Peyer's patch (tissue), 4 donors: ENCODE measurements around the gene HTT-AS. TPM values are rescaled to one million over a fixed set of nuclear protein-coding genes. Genes with fewer than 3 reads are reported as not detected.
A peak's percentile ranks its signal among the peaks of the same experiment; 100 is the strongest.

Experiments used
- DNase-seq, 3 donors: peaks; one replicate each; pipeline ENCODE4 v3.0.0-alpha.2; 2017 to 2019
- H3K27ac ChIP-seq, 4 donors: fragments of 200-600 bp; sonication (generic); one replicate each; pipeline ENCODE4 v1.5.1; 2016 to 2019
- H3K27me3 ChIP-seq, 2 donors: fragments of 200-600 bp; sonication (generic); one replicate each; pipeline ENCODE4 v1.5.1; 2019
- H3K36me3 ChIP-seq, 3 donors: fragments of 200-600 bp; sonication (generic); one replicate each; pipeline ENCODE4 v1.5.1; 2016 to 2019
- H3K4me1 ChIP-seq, 4 donors: fragments of 200-600 bp; sonication (generic); one replicate each; pipeline ENCODE4 v1.5.1; 2016 to 2019
- H3K4me3 ChIP-seq, 4 donors: fragments of 200-600 bp; sonication (generic); 1 replicate in 3 of 4; 2 replicates in 1 of 4; pipeline ENCODE4 v1.5.1; 2016 to 2019; ENCODE audit warnings: mild to moderate bottlenecking in 1 of 4
- H3K9me3 ChIP-seq, 4 donors: fragments of 200-600 bp; sonication (generic); one replicate each; pipeline ENCODE4 v1.5.1; 2016 to 2019; ENCODE audit warnings: mild to moderate bottlenecking in 1 of 4
- POLR2A ChIP-seq, 2 donors: fragments of 450-650 bp; IDR thresholded peaks; one replicate each; pipeline ENCODE4 v1.5.1; 2017; ENCODE audit warnings: antibody characterized with exemption in 2 of 2, mild to moderate bottlenecking in 2 of 2, moderate library complexity in 2 of 2
- total RNA-seq, 4 donors: library from RNA; depleted of rRNA; stranded (reverse); fragments of >200 nt; gene quantifications; one replicate each; pipeline ENCODE4 v1.1.0, GENCODE V29; 2016
- TF ChIP-seq, protein P1 (sequence below), 6 experiments: fragments of 450-650 bp in 4 of 6; fragments of 200-600 bp in 2 of 6; sonication (generic) in 1 of 6; IDR thresholded peaks; one replicate each; pipeline ENCODE4 v1.5.1; 2017 to 2019; ENCODE audit warnings: antibody characterized with exemption in 6 of 6, mild to moderate bottlenecking in 3 of 6, moderate library complexity in 1 of 6

HTT-AS gene
- total RNA-seq, 4 donors from 2014 or later = not detected

DNA sequence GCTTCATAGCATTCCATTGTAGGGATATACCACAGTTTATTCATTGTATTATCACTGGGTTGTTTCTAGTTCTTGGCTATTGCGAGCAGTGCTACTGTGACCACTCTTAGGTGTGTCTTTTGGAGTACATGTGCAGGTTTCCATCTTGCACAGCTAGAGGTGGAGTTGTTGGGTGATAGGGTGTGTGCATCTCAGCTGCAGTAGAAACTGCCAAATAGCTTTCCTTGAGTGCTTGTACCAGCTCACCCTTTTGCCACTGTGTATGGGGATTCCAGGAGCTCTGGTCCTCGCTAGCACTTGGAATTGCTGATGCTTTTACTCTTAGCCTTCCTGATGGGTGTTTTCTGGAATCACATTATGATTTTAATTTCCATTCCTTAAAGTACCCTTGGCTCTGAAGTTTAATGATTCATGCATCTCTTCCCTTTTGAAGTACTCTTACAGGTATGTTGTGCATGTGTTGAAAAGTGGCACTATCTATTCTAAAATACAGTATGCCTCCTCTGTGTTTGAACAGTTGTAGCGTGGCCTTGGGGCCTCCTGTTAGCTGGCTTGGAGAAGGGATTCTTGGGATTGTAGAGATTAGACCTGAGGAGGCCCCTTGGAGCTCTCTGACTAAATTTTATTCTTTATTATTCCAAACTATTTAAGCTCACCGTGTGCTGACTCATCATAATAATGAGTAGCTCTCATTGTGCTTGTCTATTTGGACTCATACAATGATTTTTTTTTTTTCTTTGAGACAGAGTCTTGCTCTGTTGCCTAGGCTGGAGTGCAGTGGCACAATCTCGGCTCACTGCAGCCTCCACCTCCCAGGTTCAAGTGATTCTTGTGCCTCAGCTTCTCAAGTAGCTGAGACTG is 38.5 kb upstream of the HTT-AS start:
- no peak for TF ChIP-seq POLR2A (IDR thresholded peaks at IDR 0.05)
- TF ChIP-seq, protein P1, sequence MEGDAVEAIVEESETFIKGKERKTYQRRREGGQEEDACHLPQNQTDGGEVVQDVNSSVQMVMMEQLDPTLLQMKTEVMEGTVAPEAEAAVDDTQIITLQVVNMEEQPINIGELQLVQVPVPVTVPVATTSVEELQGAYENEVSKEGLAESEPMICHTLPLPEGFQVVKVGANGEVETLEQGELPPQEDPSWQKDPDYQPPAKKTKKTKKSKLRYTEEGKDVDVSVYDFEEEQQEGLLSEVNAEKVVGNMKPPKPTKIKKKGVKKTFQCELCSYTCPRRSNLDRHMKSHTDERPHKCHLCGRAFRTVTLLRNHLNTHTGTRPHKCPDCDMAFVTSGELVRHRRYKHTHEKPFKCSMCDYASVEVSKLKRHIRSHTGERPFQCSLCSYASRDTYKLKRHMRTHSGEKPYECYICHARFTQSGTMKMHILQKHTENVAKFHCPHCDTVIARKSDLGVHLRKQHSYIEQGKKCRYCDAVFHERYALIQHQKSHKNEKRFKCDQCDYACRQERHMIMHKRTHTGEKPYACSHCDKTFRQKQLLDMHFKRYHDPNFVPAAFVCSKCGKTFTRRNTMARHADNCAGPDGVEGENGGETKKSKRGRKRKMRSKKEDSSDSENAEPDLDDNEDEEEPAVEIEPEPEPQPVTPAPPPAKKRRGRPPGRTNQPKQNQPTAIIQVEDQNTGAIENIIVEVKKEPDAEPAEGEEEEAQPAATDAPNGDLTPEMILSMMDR (IDR thresholded peaks at IDR 0.05) = no peak
- H3K4me3 ChIP-seq = no peak overlapping the region
- H3K27ac ChIP-seq = no peak overlapping the region
- H3K4me1 ChIP-seq = no peaks in the 10 kb centered on the region
- H3K36me3 ChIP-seq = peaks cover 0 to 88% (median 0%) of the 10 kb centered on the region in 3 donors
- no peak for DNase-seq
- no peaks in the 10 kb centered on the region for H3K9me3 ChIP-seq
- H3K27me3 ChIP-seq = no peaks in the 10 kb centered on the region

- H3K27ac ChIP-seq = peak overlapping the region in 1 of 4 donors; percentile 10
- peaks cover 0 to 6% (median 0%) of the 10 kb centered on the region in 4 donors for H3K4me1 ChIP-seq
- no peaks in the 10 kb centered on the region for H3K9me3 ChIP-seq
- peaks cover 0 to 88% (median 0%) of the 10 kb centered on the region in 3 donors for H3K36me3 ChIP-seq
- H3K27me3 ChIP-seq = no peaks in the 10 kb centered on the region
- DNase-seq = no peak
- no peak overlapping the region for H3K4me3 ChIP-seq
- no peak for TF ChIP-seq POLR2A (IDR thresholded peaks at IDR 0.05)
- TF ChIP-seq, protein P1 (IDR thresholded peaks at IDR 0.05) = no peak
These were observed 37.9 kb upstream of the HTT-AS start for GRCh38 chr4:3112201-3112600.

DNA sequence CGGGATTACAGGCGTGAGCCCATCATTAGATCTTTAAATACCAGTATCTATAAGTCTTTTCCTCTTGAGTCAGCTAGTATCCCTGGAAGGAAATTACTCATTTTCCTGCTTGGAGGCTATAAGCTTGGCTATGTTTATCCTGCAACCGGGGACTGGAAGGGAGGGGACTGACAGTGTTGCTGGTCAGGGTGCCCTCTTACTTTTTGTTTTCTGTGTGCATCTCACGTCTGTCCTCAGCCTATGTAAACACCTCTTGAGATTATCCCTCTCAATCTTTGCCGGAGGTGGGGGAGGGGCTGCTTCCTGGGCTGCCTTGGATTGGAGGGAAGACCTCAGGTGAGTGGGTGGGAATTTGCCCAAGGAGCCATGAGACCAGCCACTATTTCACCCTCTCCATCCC is 37.1 kb upstream of the HTT-AS start:
- TF ChIP-seq POLR2A (IDR thresholded peaks at IDR 0.05) = no peak
- TF ChIP-seq, protein P1 (IDR thresholded peaks at IDR 0.05) = no peak
- peak overlapping the region in 2 of 4 donors; percentile 10 to 38 for H3K27ac ChIP-seq
- peaks cover 0 to 13% (median 0%) of the 10 kb centered on the region in 4 donors for H3K4me1 ChIP-seq
- H3K36me3 ChIP-seq = peaks cover 0 to 81% (median 0%) of the 10 kb centered on the region in 3 donors
- no peak overlapping the region for H3K4me3 ChIP-seq
- no peak for DNase-seq
- no peaks in the 10 kb centered on the region for H3K27me3 ChIP-seq
- no peaks in the 10 kb centered on the region for H3K9me3 ChIP-seq

GRCh38 chr4:3108211-3108610 is 33.9 kb upstream of the HTT-AS start:
- peaks cover 0 to 74% (median 0%) of the 10 kb centered on the region in 3 donors for H3K36me3 ChIP-seq
- H3K27me3 ChIP-seq = no peaks in the 10 kb centered on the region
- TF ChIP-seq POLR2A (IDR thresholded peaks at IDR 0.05) = no peak
- peak overlapping the region in 2 of 4 donors; percentile 56 to 60 for H3K27ac ChIP-seq
- no peak for DNase-seq
- no peak overlapping the region for H3K4me3 ChIP-seq
- peaks cover 0 to 15% (median 0%) of the 10 kb centered on the region in 4 donors for H3K4me1 ChIP-seq
- no peaks in the 10 kb centered on the region for H3K9me3 ChIP-seq

DNA sequence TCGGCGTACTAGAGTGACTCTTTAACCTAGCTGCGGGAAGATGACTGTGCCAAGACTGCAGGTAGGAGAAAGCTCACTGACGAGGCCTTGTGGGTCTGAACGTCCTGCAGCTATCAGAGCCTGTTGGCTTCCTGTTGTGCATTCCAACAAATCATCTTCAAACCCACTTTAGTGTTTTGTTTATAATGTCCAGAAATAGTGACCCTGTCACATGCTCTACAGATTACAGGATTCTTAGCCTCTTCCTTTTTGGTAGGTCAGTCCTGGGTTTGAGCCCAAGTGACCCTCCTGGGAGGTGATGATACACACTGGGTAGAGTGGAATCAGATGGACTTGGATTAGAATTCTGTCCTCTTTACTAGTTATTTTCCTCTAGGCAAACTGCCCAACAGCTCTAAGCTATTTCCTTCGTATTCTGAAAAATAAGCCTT is 33.4 kb upstream of the HTT-AS start:
- TF ChIP-seq, protein P1 (IDR thresholded peaks at IDR 0.05) = no peak
- no peak for TF ChIP-seq POLR2A (IDR thresholded peaks at IDR 0.05)
- DNase-seq = peak in 1 of 3 donors; percentile 55
- Histone ChIP-seq H3K36me3 (peaks cover 0 to 70% (median 0%) of the 10 kb centered on the region in 3 donors), H3K4me3 (no peak overlapping the region), H3K27me3 (no peaks in the 10 kb centered on the region), H3K4me1 (peaks cover 0 to 15% (median 0%) of the 10 kb centered on the region in 4 donors), H3K9me3 (no peaks in the 10 kb centered on the region), H3K27ac (peak overlapping the region in 3 of 4 donors; percentile 20 to 60 (median 56))

DNA sequence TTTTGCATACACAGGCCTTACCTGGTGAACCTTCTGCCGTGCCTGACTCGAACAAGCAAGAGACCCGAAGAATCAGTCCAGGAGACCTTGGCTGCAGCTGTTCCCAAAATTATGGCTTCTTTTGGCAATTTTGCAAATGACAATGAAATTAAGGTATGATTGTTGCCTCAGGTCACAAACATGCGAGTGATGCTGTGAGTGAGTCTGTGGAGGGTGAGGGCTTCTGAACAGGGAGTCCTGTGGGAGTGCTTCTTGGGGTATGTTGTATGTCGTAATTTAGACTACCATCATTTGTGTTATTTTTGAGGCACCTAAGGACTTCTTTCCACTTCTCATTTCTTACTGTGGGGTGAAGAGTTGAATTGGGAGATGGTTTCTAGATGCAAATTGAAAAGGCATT is 32.9 kb upstream of the HTT-AS start:
- peaks cover 0 to 15% (median 0%) of the 10 kb centered on the region in 4 donors for H3K4me1 ChIP-seq
- no peaks in the 10 kb centered on the region for H3K27me3 ChIP-seq
- no peaks in the 10 kb centered on the region for H3K9me3 ChIP-seq
- H3K27ac ChIP-seq = peak overlapping the region in 3 of 4 donors; percentile 20 to 60 (median 56)
- no peak overlapping the region for H3K4me3 ChIP-seq
- DNase-seq = no peak
- H3K36me3 ChIP-seq = peaks cover 0 to 73% (median 0%) of the 10 kb centered on the region in 3 donors
- TF ChIP-seq, protein P1 (IDR thresholded peaks at IDR 0.05) = no peak
- TF ChIP-seq POLR2A (IDR thresholded peaks at IDR 0.05) = no peak
